PC-3 (cell line): ENCODE data around the gene ZIC2.

Source experiments
- EZH2 ChIP-seq: fragments of 300-600 bp; sonication (generic); IDR thresholded peaks from one replicate; pipeline ENCODE4 v1.6.1; 2017; ENCODE audit warnings: antibody characterized with exemption, mild to moderate bottlenecking, low read length; ENCODE audit not compliant: unreplicated experiment
- EZH2phosphoT487 ChIP-seq: fragments of 300-600 bp; sonication (generic); IDR thresholded peaks from 2 replicates; pipeline ENCODE4 v1.6.1; 2018; ENCODE audit warnings: mild to moderate bottlenecking, antibody characterized with exemption, low read length, borderline replicate concordance
- TF ChIP-seq, protein P1 (sequence below): fragments of 300-600 bp; sonication (generic); conservative IDR thresholded peaks from 2 replicates; pipeline ENCODE4 v1.5.1; 2017; ENCODE audit warnings: antibody characterized with exemption, low read depth, mild to moderate bottlenecking, low read length

DNA sequence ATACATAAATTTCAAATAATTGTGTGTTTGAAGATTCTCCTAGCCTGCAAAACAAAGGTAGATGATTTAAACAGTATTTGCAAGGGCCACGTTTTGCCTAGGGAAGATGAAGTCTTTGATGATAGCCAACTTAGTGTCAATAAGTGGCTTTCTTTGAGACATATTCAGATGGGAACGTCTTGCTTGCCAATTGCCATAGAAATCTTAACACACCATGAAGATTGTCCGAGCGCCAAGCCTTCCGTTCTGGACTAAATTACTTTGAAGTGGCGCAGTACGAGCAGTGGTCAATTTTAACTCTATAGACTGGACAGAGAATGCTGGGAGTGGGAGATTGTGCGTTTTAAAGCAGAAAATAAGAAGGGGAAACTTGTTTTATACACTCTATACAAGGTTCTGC is 19.9 kb upstream of the ZIC2 start:
- TF ChIP-seq EZH2 (no peak), EZH2phosphoT487 (no peak)
- TF ChIP-seq, protein P1, sequence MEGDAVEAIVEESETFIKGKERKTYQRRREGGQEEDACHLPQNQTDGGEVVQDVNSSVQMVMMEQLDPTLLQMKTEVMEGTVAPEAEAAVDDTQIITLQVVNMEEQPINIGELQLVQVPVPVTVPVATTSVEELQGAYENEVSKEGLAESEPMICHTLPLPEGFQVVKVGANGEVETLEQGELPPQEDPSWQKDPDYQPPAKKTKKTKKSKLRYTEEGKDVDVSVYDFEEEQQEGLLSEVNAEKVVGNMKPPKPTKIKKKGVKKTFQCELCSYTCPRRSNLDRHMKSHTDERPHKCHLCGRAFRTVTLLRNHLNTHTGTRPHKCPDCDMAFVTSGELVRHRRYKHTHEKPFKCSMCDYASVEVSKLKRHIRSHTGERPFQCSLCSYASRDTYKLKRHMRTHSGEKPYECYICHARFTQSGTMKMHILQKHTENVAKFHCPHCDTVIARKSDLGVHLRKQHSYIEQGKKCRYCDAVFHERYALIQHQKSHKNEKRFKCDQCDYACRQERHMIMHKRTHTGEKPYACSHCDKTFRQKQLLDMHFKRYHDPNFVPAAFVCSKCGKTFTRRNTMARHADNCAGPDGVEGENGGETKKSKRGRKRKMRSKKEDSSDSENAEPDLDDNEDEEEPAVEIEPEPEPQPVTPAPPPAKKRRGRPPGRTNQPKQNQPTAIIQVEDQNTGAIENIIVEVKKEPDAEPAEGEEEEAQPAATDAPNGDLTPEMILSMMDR = no peak
